IPS DF 6.9 (cell line): ENCODE data around the gene IFNA16.
"Not testable (repeated sequence)": the region's sequence is repeated elsewhere in the genome, so short reads cannot be mapped to it uniquely, and the experiment has no call there.

ENCODE experiments used
- DNase-seq: peaks from one replicate; pipeline ENCODE4 v3.0.0-alpha.2; 2013; ENCODE audit warnings: low read depth, low spot score
- H3K27ac ChIP-seq: one replicate; pipeline ENCODE4 v1.5.1; 2013; ENCODE audit warnings: low read length, control low read depth
- H3K27me3 ChIP-seq: 2 replicates; pipeline ENCODE4 v1.6.1; 2013; ENCODE audit warnings: mild to moderate bottlenecking, low read length; ENCODE audit not compliant: control insufficient read depth, insufficient read depth
- H3K36me3 ChIP-seq: 2 replicates; pipeline ENCODE4 v1.6.1; 2013; ENCODE audit warnings: low read length; ENCODE audit not compliant: control insufficient read depth, insufficient read depth
- H3K4me1 ChIP-seq: 2 replicates; pipeline ENCODE4 v1.6.1; 2013; ENCODE audit warnings: low read length; ENCODE audit not compliant: control insufficient read depth, insufficient read depth
- H3K4me3 ChIP-seq: 2 replicates; pipeline ENCODE4 v1.5.1; 2013; ENCODE audit warnings: mild to moderate bottlenecking, low read length
- H3K9me3 ChIP-seq: 2 replicates; pipeline ENCODE4 v1.6.1; 2013; ENCODE audit warnings: low read length, inconsistent platforms; ENCODE audit not compliant: control insufficient read depth, insufficient read depth
- WGBS: extraction: QIAGEN DNeasy Blood & Tissue Kit; methylation state at CpG from one replicate; pipeline ENCODE4 v1.1.7; 2013; ENCODE audit warnings: mixed read lengths, missing lambda C conversion rate; ENCODE audit not compliant: insufficient read length, insufficient coverage; 5-methylcytosine and 5-hydroxymethylcytosine counted together

The IFNA16 gene

GRCh38 chr9:21235468-21236359, 18.6 kb upstream of the IFNA16 start:
- not testable (repeated sequence) for H3K4me1 ChIP-seq, H3K4me3 ChIP-seq, DNase-seq, H3K27ac ChIP-seq, H3K9me3 ChIP-seq, H3K36me3 ChIP-seq, H3K27me3 ChIP-seq
- WGBS, result no CpG with 5 or more reads among the region's 8 CpGs

DNA sequence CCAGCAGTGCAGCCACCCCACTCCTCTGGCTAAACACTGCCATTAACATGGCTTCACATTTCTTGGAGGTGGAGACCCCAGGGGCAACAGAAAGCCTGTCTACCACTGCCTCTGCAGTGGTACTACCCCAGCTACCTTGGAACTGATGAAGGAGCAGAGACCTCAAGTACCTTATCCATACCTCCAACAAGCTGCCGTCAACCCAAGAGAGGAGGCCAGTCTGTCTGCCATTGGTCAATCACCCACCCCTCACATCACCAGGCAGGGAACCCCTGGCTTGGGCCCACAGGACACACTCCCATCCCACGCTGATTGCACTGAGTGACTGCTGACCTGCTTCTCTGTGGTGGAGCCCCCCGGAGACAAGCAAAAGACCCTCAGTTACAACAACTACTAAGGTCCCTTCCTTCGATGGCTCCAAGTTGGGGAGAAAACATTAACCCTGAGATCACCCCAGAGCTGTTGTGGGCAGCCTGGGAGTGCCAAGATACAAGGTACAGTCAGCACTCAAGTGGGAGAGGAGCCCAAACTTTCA, 17.1 kb upstream of the IFNA16 start:
- Histone ChIP-seq H3K4me3 (no peak overlapping the region), H3K27me3 (no peaks in the 10 kb centered on the region), H3K27ac (no peak overlapping the region), H3K4me1 (no peaks in the 10 kb centered on the region), H3K9me3 (no peaks in the 10 kb centered on the region), H3K36me3 (no peaks in the 10 kb centered on the region)
- WGBS, result no CpG with 5 or more reads among the region's 4 CpGs
- no peak for DNase-seq

DNA sequence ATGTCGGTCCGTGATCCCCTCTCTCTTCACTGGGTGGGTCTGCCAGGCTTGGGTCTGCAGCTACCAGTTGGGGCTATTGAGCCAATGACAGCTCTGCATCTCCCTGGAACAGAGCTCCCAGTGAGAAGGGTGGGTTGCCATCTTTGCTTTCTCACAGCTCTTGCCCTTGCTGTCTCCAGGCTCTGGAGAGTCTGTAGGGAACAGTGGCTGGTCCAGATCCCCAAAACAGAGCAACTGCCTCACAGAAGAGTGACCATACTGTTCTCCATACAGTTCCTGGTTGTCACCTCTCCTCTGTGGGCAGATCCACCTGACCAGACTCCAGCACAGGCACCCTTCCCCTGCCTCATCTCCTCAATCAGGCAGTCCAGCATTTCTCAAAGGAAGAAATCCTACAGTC, 16.1 kb upstream of the IFNA16 start:
- Histone ChIP-seq H3K4me3 (no peak overlapping the region), H3K9me3 (no peaks in the 10 kb centered on the region), H3K27me3 (no peaks in the 10 kb centered on the region), H3K27ac (no peak overlapping the region), H3K36me3 (no peaks in the 10 kb centered on the region), H3K4me1 (no peaks in the 10 kb centered on the region)
- DNase-seq, result no peak
- WGBS, result no CpG with 5 or more reads among the region's 2 CpGs

DNA sequence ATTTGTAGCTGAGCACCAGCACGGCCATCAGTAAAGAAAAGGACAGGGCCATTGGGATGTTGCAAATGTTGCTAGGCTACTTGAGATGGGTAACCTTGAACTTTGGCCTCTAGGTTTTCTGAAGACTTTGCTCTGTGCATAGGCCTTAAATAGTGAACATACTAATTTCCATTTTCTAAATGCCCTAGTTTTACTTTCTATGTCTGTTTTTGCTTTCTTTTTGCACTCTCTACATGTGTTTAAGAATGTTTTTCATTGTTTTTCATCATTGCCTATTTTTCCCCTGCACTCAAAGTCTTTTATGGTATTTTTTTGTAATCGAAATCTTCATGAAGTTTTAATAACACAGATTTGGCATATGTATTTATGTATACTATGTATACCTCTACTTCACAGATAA, 11.0 kb upstream of the IFNA16 start, which contains the start of gene IFNA17:
IFNA17 (minus strand) TSS at position 101 of the 400 bp plus-strand sequence; CDS start at position 52, 49 bp downstream.
- no peak for DNase-seq

GRCh38 chr9:21213411-21214326, 3.4 kb downstream of the IFNA16 start:
- DNase-seq, H3K27ac ChIP-seq, H3K9me3 ChIP-seq, H3K27me3 ChIP-seq, H3K36me3 ChIP-seq, H3K4me1 ChIP-seq, H3K4me3 ChIP-seq: not testable (repeated sequence)
- no CpG with 5 or more reads among the region's 5 CpGs for WGBS

More for the DNA sequence above, 11.0 kb upstream of the IFNA16 start, which contains the start of gene IFNA17:
- H3K4me3 ChIP-seq, result no peak within 1 kb of the TSS
- no peaks in the 10 kb centered on the region for H3K9me3 ChIP-seq
- no peaks in the 10 kb centered on the region for H3K4me1 ChIP-seq
- no CpG with 5 or more reads among the region's 2 CpGs for WGBS
- H3K27me3 ChIP-seq, result no peaks in the 10 kb centered on the region
- no peak within 1 kb of the TSS for H3K27ac ChIP-seq
- H3K36me3 ChIP-seq, result no peaks in the 10 kb centered on the region

- not testable (repeated sequence) for DNase-seq, H3K4me3 ChIP-seq, H3K27ac ChIP-seq, H3K27me3 ChIP-seq, H3K4me1 ChIP-seq, H3K36me3 ChIP-seq, H3K9me3 ChIP-seq
- no CpG with 5 or more reads among the region's 2 CpGs for WGBS
These were observed 5.0 kb downstream of the IFNA16 start for GRCh38 chr9:21212160-21212559.

GRCh38 chr9:21210782-21211181, 6.3 kb downstream of the IFNA16 start:
- not testable (repeated sequence) for H3K9me3 ChIP-seq, H3K4me1 ChIP-seq, H3K27me3 ChIP-seq, DNase-seq, H3K4me3 ChIP-seq, H3K36me3 ChIP-seq, H3K27ac ChIP-seq
- WGBS, result no CpG with 5 or more reads among the region's 2 CpGs

DNA sequence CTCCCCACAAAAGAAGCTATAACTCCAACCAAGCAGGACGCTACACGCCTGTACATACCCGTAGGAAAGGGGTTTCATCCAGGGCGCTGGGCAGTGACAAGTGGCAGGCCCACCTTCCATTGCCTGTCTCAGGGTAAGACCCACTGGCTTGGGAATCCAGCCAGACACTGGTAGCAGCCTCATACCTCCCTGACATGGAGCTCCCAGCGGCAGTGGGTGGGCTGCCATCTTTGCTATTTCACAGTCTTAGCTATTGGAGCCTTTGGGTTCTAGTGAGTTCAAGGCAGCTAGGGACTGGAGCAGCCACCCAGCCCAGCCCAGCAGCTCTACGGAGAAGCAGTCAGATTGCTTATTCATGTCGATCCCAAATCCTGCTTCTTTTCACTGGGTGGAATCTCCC, 6.8 kb downstream of the IFNA16 start:
- Histone ChIP-seq H3K27me3 (no peaks in the 10 kb centered on the region), H3K36me3 (no peaks in the 10 kb centered on the region), H3K4me1 (no peaks in the 10 kb centered on the region), H3K9me3 (no peaks in the 10 kb centered on the region), H3K4me3 (no peak overlapping the region), H3K27ac (no peak overlapping the region)
- no peak for DNase-seq
- WGBS, result no CpG with 5 or more reads among the region's 7 CpGs

- H3K9me3 ChIP-seq, H3K27ac ChIP-seq, H3K27me3 ChIP-seq, H3K4me3 ChIP-seq, DNase-seq, H3K36me3 ChIP-seq, H3K4me1 ChIP-seq: not testable (repeated sequence)
- no CpG with 5 or more reads among the region's 3 CpGs for WGBS
These were observed 10.1 kb downstream of the IFNA16 start, which contains the start of gene IFNA10 for GRCh38 chr9:21207043-21207442. Gene IFNA10 (minus strand): TSS chr9:21207143. CDS start chr9:21207097, 46 bp downstream.

GRCh38 chr9:21205204-21205603, 11.9 kb downstream of the IFNA16 start:
- no peaks in the 10 kb centered on the region for H3K4me1 ChIP-seq
- no peak overlapping the region for H3K27ac ChIP-seq
- no peak for DNase-seq
- no peaks in the 10 kb centered on the region for H3K27me3 ChIP-seq
- H3K4me3 ChIP-seq, result no peak overlapping the region
- no peaks in the 10 kb centered on the region for H3K9me3 ChIP-seq
- no peaks in the 10 kb centered on the region for H3K36me3 ChIP-seq
